Keratinocyte (primary cell): ENCODE measurements around the gene HLTF. TPM values are rescaled to one million over a fixed set of nuclear protein-coding genes. Genes with fewer than 3 reads are reported as not detected.
"Not testable (repeated sequence)": the region's sequence is repeated elsewhere in the genome, so short reads cannot be mapped to it uniquely, and the experiment has no call there.

Experiments used
- DNase-seq: peaks from one replicate; pipeline ENCODE4 v3.0.0-alpha.2; 2011; ENCODE audit warnings: low read depth, missing footprints, low spot score
- FAIRE-seq: peaks from 2 replicates; lab custom pipeline; 2011; peaks lifted over from hg19 to GRCh38; lab: Jason Lieb, UNC
- H2AFZ ChIP-seq: 2 replicates; pipeline ENCODE4 v1.6.0; 2012; ENCODE audit warnings: low read length, control low read depth, inconsistent platforms; ENCODE audit not compliant: control insufficient read depth
- H3K27ac ChIP-seq: 2 replicates; pipeline ENCODE4 v1.5.1; 2011; ENCODE audit warnings: low read length; ENCODE audit not compliant: control insufficient read depth, insufficient read depth
- H3K27me3 ChIP-seq: 3 replicates; pipeline ENCODE4 v1.6.0; 2011; ENCODE audit warnings: low read length; ENCODE audit not compliant: control insufficient read depth, insufficient read depth; ENCODE audit errors: extremely low read depth
- H3K36me3 ChIP-seq, 2 experiments: 2 replicates in 1 of 2; 3 replicates in 1 of 2; pipeline ENCODE4 v1.5.1; 2011; ENCODE audit warnings: low read length in 2 of 2, mild to moderate bottlenecking in 1 of 2; ENCODE audit not compliant: control insufficient read depth in 2 of 2, insufficient read depth in 2 of 2; ENCODE audit errors: extremely low read depth in 1 of 2
- H3K4me1 ChIP-seq: 3 replicates; pipeline ENCODE4 v1.5.1; 2011; ENCODE audit warnings: low read length; ENCODE audit not compliant: control insufficient read depth, insufficient read depth; ENCODE audit errors: extremely low read depth
- H3K4me2 ChIP-seq: 3 replicates; pipeline ENCODE4 v1.6.0; 2011; ENCODE audit warnings: low read depth, low read length; ENCODE audit not compliant: control insufficient read depth, insufficient read depth; ENCODE audit errors: extremely low read depth
- H3K4me3 ChIP-seq, 3 experiments: fragments of 200-600 bp in 1 of 3; sonication (generic) in 1 of 3; 2 replicates in 2 of 3; 3 replicates in 1 of 3; pipeline ENCODE4 v1.5.1; 2011 to 2016; ENCODE audit warnings: low read length in 3 of 3, mild to moderate bottlenecking in 3 of 3, control low read depth in 2 of 3, inconsistent platforms in 1 of 3, low read depth in 1 of 3, mixed read lengths in 1 of 3, mixed run types in 1 of 3, moderate library complexity in 1 of 3; ENCODE audit not compliant: control insufficient read depth in 2 of 3, insufficient read depth in 2 of 3; ENCODE audit errors: extremely low read depth in 1 of 3
- H3K79me2 ChIP-seq: 2 replicates; pipeline ENCODE4 v1.6.0; 2012; ENCODE audit warnings: low read length; ENCODE audit not compliant: control insufficient read depth, insufficient read depth
- H3K9ac ChIP-seq: 3 replicates; pipeline ENCODE4 v1.6.0; 2011; ENCODE audit warnings: low read length; ENCODE audit not compliant: control insufficient read depth, insufficient read depth; ENCODE audit errors: extremely low read depth
- H3K9me1 ChIP-seq: 3 replicates; pipeline ENCODE4 v1.6.0; 2011; ENCODE audit warnings: low read length; ENCODE audit not compliant: control insufficient read depth, insufficient read depth; ENCODE audit errors: extremely low read depth
- H3K9me3 ChIP-seq: 2 replicates; pipeline ENCODE4 v1.5.1; 2012; ENCODE audit warnings: low read depth, low read length; ENCODE audit not compliant: control insufficient read depth
- H4K20me1 ChIP-seq: 3 replicates; pipeline ENCODE4 v1.6.0; 2011; ENCODE audit warnings: low read length; ENCODE audit not compliant: control insufficient read depth, insufficient read depth; ENCODE audit errors: extremely low read depth
- EZH2 ChIP-seq: IDR thresholded peaks from one replicate; pipeline ENCODE4 v1.6.1; 2012; ENCODE audit warnings: inconsistent platforms, mild to moderate bottlenecking, low read length, moderate library complexity
- dilution Hi-C: fragments of 300-500 bp; cut with MboI; formaldehyde crosslinking; loops from one replicate; pipeline ENCODE4 v1.7.0; 2020; ENCODE audit warnings: low sequenced_read_pairs; ENCODE audit not compliant: extremely low pct_ligation_motif_present
- polyA plus RNA-seq, 5 experiments: library from polyadenylated mRNA; depleted of rRNA in 3 of 5; stranded (reverse) in 3 of 5; stranded (forward) in 1 of 5; unstranded in 1 of 5; fragments of >200 nt; gene quantifications; 1 replicate in 1 of 5; 2 replicates in 3 of 5; 3 replicates in 1 of 5; pipeline versions ENCODE4 v1.2.1 to v1.2.3, GENCODE V29; 2011 to 2012; ENCODE audit warnings: missing spikeins in 2 of 5, low read depth in 1 of 5, low replicate concordance in 1 of 5
- TF ChIP-seq, protein P1 (sequence below), 3 experiments: IDR thresholded peaks in 1 of 3; conservative IDR thresholded peaks in 1 of 3; optimal IDR thresholded peaks in 1 of 3; 2 replicates in 2 of 3; 3 replicates in 1 of 3; pipeline versions ENCODE3 to v1.5.1; 2011; ENCODE audit warnings: low read length in 3 of 3, mild to moderate bottlenecking in 3 of 3, moderate library complexity in 2 of 3, control low read depth in 1 of 3, inconsistent platforms in 1 of 3; ENCODE audit not compliant: insufficient read depth in 2 of 3; ENCODE audit errors: extremely low read depth in 1 of 3

HLTF gene
- polyA plus RNA-seq, 1 donor (not counting 4 experiments of a cell fraction or from before 2014, with no cell fraction given) = 9.1 TPM

DNA sequence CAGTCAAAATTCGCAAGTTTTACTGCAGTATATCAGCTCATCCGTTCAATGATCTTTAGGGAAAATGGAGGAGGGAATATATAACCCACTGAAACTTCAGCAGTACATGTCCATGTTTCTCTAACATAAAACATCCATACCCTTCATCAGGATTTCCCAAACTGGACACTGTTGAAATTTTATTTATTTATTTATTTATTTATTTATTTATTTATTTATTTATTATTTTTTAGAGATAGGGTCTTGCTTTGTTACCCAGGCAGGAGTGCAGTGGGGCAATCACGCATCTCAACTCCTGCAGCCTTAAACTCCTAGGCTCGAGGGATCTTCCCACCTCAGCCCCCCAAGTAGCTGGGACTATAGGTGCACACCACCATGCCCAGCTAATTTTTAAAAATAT, 14.8 kb upstream of the HLTF start:
- Histone ChIP-seq H3K36me3 (no peaks in the 10 kb centered on the region), H3K4me2 (no peak overlapping the region), H2AFZ (no peak overlapping the region), H3K4me3 (no peak overlapping the region), H3K9me3 (no peaks in the 10 kb centered on the region), H3K27me3 (no peaks in the 10 kb centered on the region), H4K20me1 (no peaks in the 10 kb centered on the region), H3K9me1 (no peaks in the 10 kb centered on the region), H3K27ac (no peak overlapping the region), H3K9ac (no peak overlapping the region), H3K79me2 (no peaks in the 10 kb centered on the region), H3K4me1 (no peaks in the 10 kb centered on the region)
- dilution Hi-C loops = no loop called here
- FAIRE-seq (no peak), DNase-seq (no peak)
- TF ChIP-seq EZH2 = no peak
- TF ChIP-seq, protein P1, sequence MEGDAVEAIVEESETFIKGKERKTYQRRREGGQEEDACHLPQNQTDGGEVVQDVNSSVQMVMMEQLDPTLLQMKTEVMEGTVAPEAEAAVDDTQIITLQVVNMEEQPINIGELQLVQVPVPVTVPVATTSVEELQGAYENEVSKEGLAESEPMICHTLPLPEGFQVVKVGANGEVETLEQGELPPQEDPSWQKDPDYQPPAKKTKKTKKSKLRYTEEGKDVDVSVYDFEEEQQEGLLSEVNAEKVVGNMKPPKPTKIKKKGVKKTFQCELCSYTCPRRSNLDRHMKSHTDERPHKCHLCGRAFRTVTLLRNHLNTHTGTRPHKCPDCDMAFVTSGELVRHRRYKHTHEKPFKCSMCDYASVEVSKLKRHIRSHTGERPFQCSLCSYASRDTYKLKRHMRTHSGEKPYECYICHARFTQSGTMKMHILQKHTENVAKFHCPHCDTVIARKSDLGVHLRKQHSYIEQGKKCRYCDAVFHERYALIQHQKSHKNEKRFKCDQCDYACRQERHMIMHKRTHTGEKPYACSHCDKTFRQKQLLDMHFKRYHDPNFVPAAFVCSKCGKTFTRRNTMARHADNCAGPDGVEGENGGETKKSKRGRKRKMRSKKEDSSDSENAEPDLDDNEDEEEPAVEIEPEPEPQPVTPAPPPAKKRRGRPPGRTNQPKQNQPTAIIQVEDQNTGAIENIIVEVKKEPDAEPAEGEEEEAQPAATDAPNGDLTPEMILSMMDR (optimal IDR thresholded peaks at IDR 0.05 in 1 of 3, IDR thresholded peaks at IDR 0.05 in 1 of 3, conservative IDR thresholded peaks at IDR 0.05 in 1 of 3; ENCODE audit: extremely low read depth in 1 of 3, insufficient read depth in 2 of 3, low read length in 3 of 3) = no peak

DNA sequence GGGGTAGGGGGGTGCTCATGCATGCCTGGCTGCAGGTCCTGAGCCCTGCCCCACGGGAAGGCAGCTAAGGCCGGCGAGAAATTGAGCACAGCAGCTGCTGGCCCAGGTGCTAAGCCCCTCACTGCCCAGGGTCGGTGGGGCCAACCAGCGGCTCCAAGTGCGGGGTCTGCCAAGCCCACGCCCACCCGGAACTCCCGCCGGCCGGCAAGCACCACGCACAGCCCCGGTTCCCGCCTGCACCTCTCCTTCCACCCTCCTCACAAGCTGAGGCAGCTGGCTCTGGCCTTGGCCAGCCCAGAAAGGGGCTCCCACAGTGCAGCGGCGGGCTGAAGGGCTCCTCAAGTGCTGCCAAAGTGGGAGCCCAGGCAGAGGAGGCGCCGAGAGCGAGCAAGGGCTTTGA, 11.7 kb upstream of the HLTF start:
- H3K9ac ChIP-seq, H3K4me1 ChIP-seq, H4K20me1 ChIP-seq, H3K9me3 ChIP-seq, H3K4me2 ChIP-seq, H3K9me1 ChIP-seq, H3K79me2 ChIP-seq, dilution Hi-C loops, H3K27me3 ChIP-seq, H3K36me3 ChIP-seq, H3K27ac ChIP-seq, H2AFZ ChIP-seq, H3K4me3 ChIP-seq, DNase-seq, FAIRE-seq: not testable (repeated sequence)

DNA sequence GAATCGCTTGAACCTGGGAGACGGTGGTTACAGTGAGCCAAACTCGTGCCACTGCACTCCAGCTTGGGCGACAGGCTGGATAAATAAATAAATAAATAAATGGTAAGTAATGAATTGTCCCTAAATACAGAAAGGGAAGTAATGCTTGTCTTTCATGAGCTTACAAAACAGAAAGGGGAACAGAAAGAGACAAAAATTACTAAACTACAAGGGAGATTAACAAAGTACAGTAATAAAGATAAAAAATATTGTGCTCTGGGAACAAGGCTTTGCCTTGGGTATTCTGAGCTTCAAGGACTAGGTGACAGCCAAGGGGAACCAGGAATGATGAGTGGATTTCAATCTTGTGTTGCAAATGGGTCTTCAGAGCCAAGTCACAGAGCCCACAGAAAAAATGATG, 9.2 kb upstream of the HLTF start:
- Histone ChIP-seq H3K4me3 (no peak overlapping the region), H2AFZ (no peak overlapping the region), H3K27me3 (no peaks in the 10 kb centered on the region), H3K9me3 (no peaks in the 10 kb centered on the region), H3K9me1 (no peaks in the 10 kb centered on the region), H3K9ac (no peak overlapping the region), H4K20me1 (no peaks in the 10 kb centered on the region), H3K36me3 (no peaks in the 10 kb centered on the region), H3K79me2 (no peaks in the 10 kb centered on the region), H3K4me2 (no peak overlapping the region), H3K4me1 (no peaks in the 10 kb centered on the region), H3K27ac (no peak overlapping the region)
- FAIRE-seq = no peak
- dilution Hi-C loops = no loop called here
- no peak for DNase-seq
- TF ChIP-seq, protein P1 (optimal IDR thresholded peaks at IDR 0.05 in 1 of 3, IDR thresholded peaks at IDR 0.05 in 1 of 3, conservative IDR thresholded peaks at IDR 0.05 in 1 of 3; ENCODE audit: extremely low read depth in 1 of 3, insufficient read depth in 2 of 3, low read length in 3 of 3) = no peak
- no peak for TF ChIP-seq EZH2
